HCT116 (cell line): Measurements from ENCODE around the gene CWH43. TPM values are rescaled to one million over a fixed set of nuclear protein-coding genes. Genes with fewer than 3 reads are reported as not detected.
A peak's percentile ranks its signal among the peaks of the same experiment; 100 is the strongest.

Source experiments
- ATAC-seq: fragments of 200-7000 bp; cut with Tn5 transposase; 2 replicates; pipeline ENCODE4 v1.9.1; 2020; ENCODE audit warnings: mild to moderate bottlenecking, moderate library complexity
- BruUV-seq: library from RNA; stranded (reverse); fragments of 400-500 nt; replicated peaks from 2 replicates; lab custom pipeline; 2021; lab: Mats Ljungman, UMichigan
- CTCF ChIA-PET: fragments of 300-600 bp; sonication (Branson Sonifier 250); formaldehyde crosslinking; loops from one replicate; lab custom pipeline; 2021; ENCODE audit warnings: antibody characterized with exemption; lab: Charles Lee
- POLR2A ChIA-PET: fragments of 300-600, 350-600 bp; sonication (Branson Sonifier 250); formaldehyde crosslinking; loops from one replicate; lab custom pipeline; 2021; ENCODE audit warnings: antibody characterized with exemption; lab: Charles Lee
- RAD21 ChIA-PET, 2 experiments: fragments of 300-600 bp; sonication (Branson Sonifier 250); formaldehyde crosslinking; loops; one replicate each; lab custom pipeline; 2023; ENCODE audit warnings: low total read pairs in 2 of 2; ENCODE audit not compliant: uncharacterized antibody in 2 of 2, unreplicated experiment in 2 of 2, low non-redundant PET in 1 of 2; lab: Charles Lee
- DNase-seq: peaks from one replicate; pipeline ENCODE4 v3.0.0-alpha.2; 2010; ENCODE audit warnings: low read depth, low spot score
- H2AFZ ChIP-seq: fragments of 200-600 bp; shearing (Covaris generic), sonication (generic); 2 replicates; pipeline ENCODE4 v1.6.1; 2017; ENCODE audit warnings: low read depth, mixed run types, mixed read lengths, antibody characterized with exemption, low read length; ENCODE audit not compliant: poor library complexity, severe bottlenecking
- H3K27ac ChIP-seq: 2 replicates; pipeline ENCODE4 v1.5.1; 2012; ENCODE audit warnings: low read depth, low read length
- H3K27me3 ChIP-seq: fragments of 200-600 bp; sonication (generic); 2 replicates; pipeline ENCODE4 v1.6.1; 2016; ENCODE audit warnings: mixed run types, low read length, mixed read lengths; ENCODE audit not compliant: insufficient read depth
- H3K36me3 ChIP-seq, 2 experiments: fragments of 200-500 bp in 1 of 2; fragments of 200-600 bp in 1 of 2; sonication (Bioruptor generic) in 1 of 2; sonication (generic) in 1 of 2; 2 replicates each; pipeline versions ENCODE4 v1.5.1 to v1.6.1; 2014 to 2016; ENCODE audit warnings: low read length in 2 of 2, inconsistent platforms in 1 of 2, mixed read lengths in 1 of 2, mixed run types in 1 of 2; ENCODE audit not compliant: insufficient read depth in 2 of 2, control insufficient read depth in 1 of 2
- H3K4me1 ChIP-seq, 2 experiments: fragments of 200-600 bp in 1 of 2; sonication (generic) in 1 of 2; 2 replicates each; pipeline versions ENCODE4 v1.5.1 to v1.6.1; 2012 to 2017; ENCODE audit warnings: low read length in 2 of 2, inconsistent platforms in 1 of 2, mild to moderate bottlenecking in 1 of 2, mixed read lengths in 1 of 2, mixed run types in 1 of 2, moderate library complexity in 1 of 2; ENCODE audit not compliant: insufficient read depth in 2 of 2, control insufficient read depth in 1 of 2
- H3K4me2 ChIP-seq: fragments of 200-600 bp; sonication (generic); 2 replicates; pipeline ENCODE4 v1.6.1; 2017; ENCODE audit warnings: mixed run types, low read length, mixed read lengths
- H3K4me3 ChIP-seq, 2 experiments: fragments of 200-600 bp in 1 of 2; sonication (generic) in 1 of 2; replicated peaks in 1 of 2; 2 replicates each; pipeline ENCODE4 v1.5.1; 2011 to 2016; ENCODE audit warnings: low read length in 2 of 2, control low read depth in 1 of 2, low read depth in 1 of 2, mild to moderate bottlenecking in 1 of 2, mixed read lengths in 1 of 2, mixed run types in 1 of 2
- H3K79me2 ChIP-seq: fragments of 200-600 bp; sonication (generic); 2 replicates; pipeline ENCODE4 v1.6.1; 2017; ENCODE audit warnings: mild to moderate bottlenecking, mixed run types, low read length, moderate library complexity, mixed read lengths; ENCODE audit not compliant: insufficient read depth
- H3K9ac ChIP-seq: fragments of 200-600 bp; sonication (generic); 2 replicates; pipeline ENCODE4 v1.6.1; 2016; ENCODE audit warnings: low read length, mixed read lengths
- H3K9me2 ChIP-seq: fragments of 200-600 bp; sonication (generic), shearing (Covaris generic); 2 replicates; pipeline ENCODE4 v1.6.1; 2017; ENCODE audit warnings: mixed run types, mild to moderate bottlenecking, moderate library complexity; ENCODE audit not compliant: insufficient read depth
- H3K9me3 ChIP-seq, 2 experiments: fragments of 200-500 bp in 1 of 2; fragments of 200-600 bp in 1 of 2; sonication (Bioruptor generic) in 1 of 2; sonication (generic) in 1 of 2; 2 replicates each; pipeline ENCODE4 v1.6.1; 2014 to 2017; ENCODE audit warnings: low read length in 2 of 2, mixed read lengths in 2 of 2, inconsistent platforms in 1 of 2, low read depth in 1 of 2, mild to moderate bottlenecking in 1 of 2, mixed run types in 1 of 2, moderate library complexity in 1 of 2; ENCODE audit not compliant: control insufficient read depth in 1 of 2, insufficient read depth in 1 of 2
- H4K20me1 ChIP-seq: fragments of 200-600 bp; sonication (generic), shearing (Covaris generic); 2 replicates; pipeline ENCODE4 v1.6.1; 2017; ENCODE audit warnings: mixed run types, mild to moderate bottlenecking, moderate library complexity; ENCODE audit not compliant: insufficient read depth
- JUND ChIP-seq: IDR thresholded peaks from 2 replicates; pipeline ENCODE4 v1.6.1; 2012
- RAD21 ChIP-seq: IDR thresholded peaks from 2 replicates; pipeline ENCODE4 v1.6.1; 2012; ENCODE audit warnings: low read depth, mild to moderate bottlenecking
- SIN3A ChIP-seq: IDR thresholded peaks from 2 replicates; pipeline ENCODE4 v1.6.1; 2012; ENCODE audit warnings: low read depth
- TCF7L2 ChIP-seq: IDR thresholded peaks from 2 replicates; pipeline ENCODE4 v1.7.0; 2011; ENCODE audit warnings: borderline replicate concordance, inconsistent platforms; ENCODE audit not compliant: insufficient read depth, insufficient read length; ENCODE audit errors: extremely low read depth
- intact Hi-C: fragments of 100-400 bp; cut with micrococcal nuclease; formaldehyde crosslinking; loops from 2 replicates; pipeline ENCODE4 v1.10.0; 2022
- total RNA-seq: library from RNA; stranded (reverse); gene quantifications from one replicate; pipeline ENCODE4 v1.2.1, GENCODE V29; 2021; ENCODE audit not compliant: unreplicated experiment
- TF ChIP-seq, protein P1 (sequence below): IDR thresholded peaks from 2 replicates; pipeline ENCODE4 v1.6.1; 2011; ENCODE audit warnings: mild to moderate bottlenecking, low read length, moderate library complexity; ENCODE audit not compliant: insufficient replicate concordance; ENCODE audit errors: extremely low read depth
- TF ChIP-seq, protein P2 (sequence below), 3 experiments: fragments of 200-600 bp in 1 of 3; sonication (generic) in 1 of 3; IDR thresholded peaks in 2 of 3; conservative IDR thresholded peaks in 1 of 3; 2 replicates each; pipeline ENCODE4 v1.5.1; 2012 to 2017; ENCODE audit warnings: low read depth in 2 of 3, low read length in 2 of 3, antibody characterized with exemption in 1 of 3, borderline replicate concordance in 1 of 3, control low read depth in 1 of 3, mild to moderate bottlenecking in 1 of 3, mixed read lengths in 1 of 3, mixed run types in 1 of 3, moderate library complexity in 1 of 3; ENCODE audit not compliant: insufficient read depth in 1 of 3

CWH43 gene
- total RNA-seq, 1 experiment from 2014 or later: not detected

DNA sequence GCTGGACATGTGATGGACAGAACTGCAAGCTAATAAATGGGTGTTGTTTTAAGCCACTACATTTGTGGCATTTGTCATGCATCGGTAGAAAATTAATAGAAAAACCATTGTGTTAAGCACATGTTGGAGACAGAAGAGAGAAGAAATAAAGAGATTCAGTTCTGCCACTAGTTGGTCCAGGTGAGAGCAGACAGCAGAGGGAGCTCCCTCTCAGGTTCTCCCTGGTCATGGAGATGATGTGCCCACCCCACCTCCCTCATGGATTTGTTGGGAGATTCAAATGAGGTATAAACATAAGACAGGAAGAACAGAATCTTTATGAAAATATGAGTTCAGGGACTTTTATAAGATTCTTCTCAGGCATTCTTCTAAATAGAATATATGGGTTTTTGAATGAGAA lies 42.7 kb upstream of the CWH43 start:
- ChIA-PET POLR2A (no interaction called here), CTCF (interaction anchor here (0.9 to 2.9 kb wide), 7 partner anchors 12 to 365 kb away, joined by 3 to 23 read pairs (median 7); partner anchors contain the start of gene OCIAD2), RAD21 (no interaction called here)
- no peaks in the 10 kb centered on the region for H3K36me3 ChIP-seq
- ATAC-seq (peak; percentile 75), DNase-seq (peak; percentile 57)
- no TSS peak for BruUV-seq
- H3K4me2 ChIP-seq: no peak overlapping the region
- H3K79me2 ChIP-seq: no peaks in the 10 kb centered on the region
- intact Hi-C loops: loop anchor here (5.0 kb wide), 1 partner anchor 111 kb away; the partner anchor contains the start of gene OCIAD1
- no peak overlapping the region for H3K27ac ChIP-seq
- H3K9ac ChIP-seq: no peak overlapping the region
- no peaks in the 10 kb centered on the region for H4K20me1 ChIP-seq
- H3K9me3 ChIP-seq: no peaks in the 10 kb centered on the region
- no peaks in the 10 kb centered on the region for H3K27me3 ChIP-seq
- peaks cover 12 to 27% of the 10 kb centered on the region in 2 experiments for H3K4me1 ChIP-seq
- H2AFZ ChIP-seq: peak overlapping the region; percentile 38
- no peak overlapping the region for H3K4me3 ChIP-seq
- TF ChIP-seq, protein P1, sequence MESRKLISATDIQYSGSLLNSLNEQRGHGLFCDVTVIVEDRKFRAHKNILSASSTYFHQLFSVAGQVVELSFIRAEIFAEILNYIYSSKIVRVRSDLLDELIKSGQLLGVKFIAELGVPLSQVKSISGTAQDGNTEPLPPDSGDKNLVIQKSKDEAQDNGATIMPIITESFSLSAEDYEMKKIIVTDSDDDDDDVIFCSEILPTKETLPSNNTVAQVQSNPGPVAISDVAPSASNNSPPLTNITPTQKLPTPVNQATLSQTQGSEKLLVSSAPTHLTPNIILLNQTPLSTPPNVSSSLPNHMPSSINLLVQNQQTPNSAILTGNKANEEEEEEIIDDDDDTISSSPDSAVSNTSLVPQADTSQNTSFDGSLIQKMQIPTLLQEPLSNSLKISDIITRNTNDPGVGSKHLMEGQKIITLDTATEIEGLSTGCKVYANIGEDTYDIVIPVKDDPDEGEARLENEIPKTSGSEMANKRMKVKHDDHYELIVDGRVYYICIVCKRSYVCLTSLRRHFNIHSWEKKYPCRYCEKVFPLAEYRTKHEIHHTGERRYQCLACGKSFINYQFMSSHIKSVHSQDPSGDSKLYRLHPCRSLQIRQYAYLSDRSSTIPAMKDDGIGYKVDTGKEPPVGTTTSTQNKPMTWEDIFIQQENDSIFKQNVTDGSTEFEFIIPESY: no peak
- no peak for TF ChIP-seq TCF7L2
- TF ChIP-seq RAD21: peak; percentile 64
- no peak for TF ChIP-seq JUND
- TF ChIP-seq SIN3A: no peak
- TF ChIP-seq, protein P2, sequence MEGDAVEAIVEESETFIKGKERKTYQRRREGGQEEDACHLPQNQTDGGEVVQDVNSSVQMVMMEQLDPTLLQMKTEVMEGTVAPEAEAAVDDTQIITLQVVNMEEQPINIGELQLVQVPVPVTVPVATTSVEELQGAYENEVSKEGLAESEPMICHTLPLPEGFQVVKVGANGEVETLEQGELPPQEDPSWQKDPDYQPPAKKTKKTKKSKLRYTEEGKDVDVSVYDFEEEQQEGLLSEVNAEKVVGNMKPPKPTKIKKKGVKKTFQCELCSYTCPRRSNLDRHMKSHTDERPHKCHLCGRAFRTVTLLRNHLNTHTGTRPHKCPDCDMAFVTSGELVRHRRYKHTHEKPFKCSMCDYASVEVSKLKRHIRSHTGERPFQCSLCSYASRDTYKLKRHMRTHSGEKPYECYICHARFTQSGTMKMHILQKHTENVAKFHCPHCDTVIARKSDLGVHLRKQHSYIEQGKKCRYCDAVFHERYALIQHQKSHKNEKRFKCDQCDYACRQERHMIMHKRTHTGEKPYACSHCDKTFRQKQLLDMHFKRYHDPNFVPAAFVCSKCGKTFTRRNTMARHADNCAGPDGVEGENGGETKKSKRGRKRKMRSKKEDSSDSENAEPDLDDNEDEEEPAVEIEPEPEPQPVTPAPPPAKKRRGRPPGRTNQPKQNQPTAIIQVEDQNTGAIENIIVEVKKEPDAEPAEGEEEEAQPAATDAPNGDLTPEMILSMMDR (IDR thresholded peaks at IDR 0.05 in 2 of 3, conservative IDR thresholded peaks at IDR 0.05 in 1 of 3; ENCODE audit: borderline replicate concordance in 1 of 3, insufficient read depth in 1 of 3, low read depth in 2 of 3, low read length in 2 of 3): peak; percentile 73 to 77 (median 76)
- TF ChIP-seq, all 23 proteins: peak for 2
- no peaks in the 10 kb centered on the region for H3K9me2 ChIP-seq
